ENCODE results near the gene SLC6A13. TPM values are rescaled to one million over a fixed set of nuclear protein-coding genes. Genes with fewer than 3 reads are reported as not detected.
A peak's percentile ranks its signal among the peaks of the same experiment; 100 is the strongest.

SLC6A13 gene
- total and polyA plus RNA-seq, 5 donors: 2.1 to 5.8 (median 2.8) TPM

DNA sequence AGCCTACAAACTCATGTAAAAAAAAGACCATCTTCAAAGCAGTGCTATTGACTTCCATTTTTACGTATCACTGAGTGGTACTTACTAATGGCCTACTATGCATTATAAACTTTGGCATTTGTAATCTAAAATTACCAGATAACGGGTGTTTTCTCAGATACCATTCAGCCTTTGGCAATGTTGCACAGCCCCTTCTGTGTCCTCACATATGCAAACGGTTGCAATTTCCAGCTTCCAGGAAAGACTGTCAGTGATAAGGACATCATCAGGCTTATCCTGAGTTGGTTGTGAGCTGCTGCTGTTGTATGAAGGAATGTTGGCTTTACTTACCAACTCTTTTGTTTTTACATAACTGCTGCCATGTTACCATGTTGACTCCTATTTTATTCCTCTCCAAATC, 1.6 kb upstream of the SLC6A13 start:
- DNase-seq (no peak), ATAC-seq (no peak)
- intact Hi-C loops (cut with DNase I): no loop called here
- no peaks in the 10 kb centered on the region for H3K27me3 ChIP-seq (ENCODE audit: control insufficient read depth, insufficient read depth)
- no peak overlapping the region for H3K27ac ChIP-seq (ENCODE audit: low read length)
- no peaks in the 10 kb centered on the region for H3K9me3 ChIP-seq (ENCODE audit: control insufficient read depth, low read length)
- no peak overlapping the region for H3K4me3 ChIP-seq (ENCODE audit: low read length)
- WGBS: 27% methylated on average over 3 of the region's 3 CpGs
- peaks cover 6% of the 10 kb centered on the region for H3K4me1 ChIP-seq (ENCODE audit: control insufficient read depth, insufficient read depth, low read length)

DNA sequence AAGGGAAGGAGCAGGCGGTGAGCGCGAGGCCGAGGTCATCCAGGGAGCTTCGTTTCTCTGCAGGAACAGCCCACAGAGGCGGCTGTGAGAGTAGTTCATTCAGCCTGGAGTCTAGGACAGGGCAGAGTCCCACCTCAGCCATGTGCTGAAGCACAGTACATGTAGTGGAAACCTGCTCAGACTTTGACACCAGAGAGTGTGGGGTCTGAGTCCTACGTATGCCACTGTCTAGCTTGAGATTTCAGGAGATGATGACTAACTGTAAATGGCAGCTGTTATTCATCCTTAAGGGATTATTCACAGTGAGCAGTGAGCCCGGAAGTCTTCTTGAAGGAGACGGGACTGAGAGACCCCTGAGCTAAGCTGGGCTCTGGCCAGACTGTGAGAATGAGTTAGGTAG, 938 bp upstream of the SLC6A13 start:
- H3K27me3 ChIP-seq (ENCODE audit: control insufficient read depth, insufficient read depth): no peaks in the 10 kb centered on the region
- ATAC-seq (peak; percentile 8 to 20), DNase-seq (no peak)
- H3K4me1 ChIP-seq (ENCODE audit: control insufficient read depth, insufficient read depth, low read length): peaks cover 6% of the 10 kb centered on the region
- WGBS: 73% methylated on average over 9 of the region's 9 CpGs
- no peak overlapping the region for H3K4me3 ChIP-seq (ENCODE audit: low read length)
- intact Hi-C loops (cut with DNase I): no loop called here
- H3K9me3 ChIP-seq (ENCODE audit: control insufficient read depth, low read length): no peaks in the 10 kb centered on the region
- H3K27ac ChIP-seq (ENCODE audit: low read length): no peak overlapping the region

- Histone ChIP-seq H3K27ac (ENCODE audit: low read length) (no peak overlapping the region), H3K4me1 (ENCODE audit: control insufficient read depth, insufficient read depth, low read length) (peaks cover 3% of the 10 kb centered on the region), H3K27me3 (ENCODE audit: control insufficient read depth, insufficient read depth) (no peaks in the 10 kb centered on the region), H3K9me3 (ENCODE audit: control insufficient read depth, low read length) (no peaks in the 10 kb centered on the region), H3K4me3 (ENCODE audit: low read length) (no peak overlapping the region)
- DNase-seq (no peak), ATAC-seq (no peak)
- intact Hi-C loops (cut with DNase I): no loop called here
These were observed 523 bp downstream of the SLC6A13 start for GRCh38 chr12:262113-262512.

GRCh38 chr12:257521-258321, 4.9 kb downstream of the SLC6A13 start:
- 65% methylated on average over 14 of the region's 14 CpGs for WGBS
- H3K27me3 ChIP-seq (ENCODE audit: control insufficient read depth, insufficient read depth): no peaks in the 10 kb centered on the region
- no peak for ATAC-seq

DNA sequence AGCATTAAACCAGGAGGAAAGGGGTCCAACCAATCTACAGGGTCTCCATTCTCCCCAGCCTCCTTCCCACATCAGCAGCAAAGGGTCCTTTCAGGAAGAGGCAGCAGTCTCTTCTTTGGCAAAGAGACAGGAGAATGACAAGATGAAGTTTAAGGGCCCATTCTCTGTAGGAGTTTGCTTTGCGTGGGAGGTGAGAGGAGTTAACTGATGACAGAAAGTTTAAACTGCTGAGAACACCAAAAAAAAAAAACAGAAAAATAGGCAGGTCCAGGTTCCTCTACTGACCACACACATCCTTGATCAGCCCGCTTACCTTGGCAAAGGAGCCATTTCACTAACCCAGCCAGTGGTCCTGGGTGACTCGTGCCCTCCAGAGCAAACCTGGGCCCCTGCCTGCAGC, 5.7 kb downstream of the SLC6A13 start:
- ATAC-seq: no peak
- Histone ChIP-seq H3K27ac (ENCODE audit: low read length) (no peak overlapping the region), H3K4me3 (ENCODE audit: low read length) (no peak overlapping the region), H3K27me3 (ENCODE audit: control insufficient read depth, insufficient read depth) (no peaks in the 10 kb centered on the region), H3K4me1 (ENCODE audit: control insufficient read depth, insufficient read depth, low read length) (no peaks in the 10 kb centered on the region), H3K9me3 (ENCODE audit: control insufficient read depth, low read length) (no peaks in the 10 kb centered on the region)
- no peak for DNase-seq
- WGBS: 62% methylated on average over 3 of the region's 3 CpGs
- intact Hi-C loops (cut with DNase I): no loop called here

More at GRCh38 chr12:257521-258321, 4.9 kb downstream of the SLC6A13 start:
- intact Hi-C loops (cut with DNase I): no loop called here
- no peaks in the 10 kb centered on the region for H3K4me1 ChIP-seq (ENCODE audit: control insufficient read depth, insufficient read depth, low read length)
- H3K27ac ChIP-seq (ENCODE audit: low read length): no peak overlapping the region
- DNase-seq: no peak
- H3K4me3 ChIP-seq (ENCODE audit: low read length): no peak overlapping the region
- H3K9me3 ChIP-seq (ENCODE audit: control insufficient read depth, low read length): no peaks in the 10 kb centered on the region

DNA sequence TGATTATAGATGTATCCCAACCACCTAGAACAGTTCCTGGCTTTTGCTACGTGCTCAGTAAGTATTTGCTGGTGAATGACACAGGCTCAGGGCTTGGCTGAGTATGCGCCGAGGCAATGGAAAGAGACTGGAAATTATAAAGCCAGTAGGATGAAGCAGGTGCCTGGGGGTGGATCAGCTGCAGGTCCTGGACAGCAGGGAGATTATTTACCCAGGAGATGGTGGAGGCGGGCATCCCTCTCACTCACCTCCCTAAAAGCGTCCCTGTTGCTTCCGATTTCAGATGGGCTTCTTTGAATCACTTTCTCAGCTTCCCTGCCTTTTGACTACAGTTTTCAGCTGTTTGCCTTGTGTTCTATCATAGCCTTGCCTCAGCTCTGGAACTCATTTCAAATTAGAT, 6.4 kb downstream of the SLC6A13 start:
- Histone ChIP-seq H3K27me3 (ENCODE audit: control insufficient read depth, insufficient read depth) (no peaks in the 10 kb centered on the region), H3K9me3 (ENCODE audit: control insufficient read depth, low read length) (no peaks in the 10 kb centered on the region), H3K4me3 (ENCODE audit: low read length) (no peak overlapping the region), H3K4me1 (ENCODE audit: control insufficient read depth, insufficient read depth, low read length) (no peaks in the 10 kb centered on the region), H3K27ac (ENCODE audit: low read length) (no peak overlapping the region)
- 92% methylated on average over 6 of the region's 6 CpGs for WGBS
- DNase-seq (no peak), ATAC-seq (no peak)
- intact Hi-C loops (cut with DNase I): no loop called here

GRCh38 chr12:254912-255311, 7.7 kb downstream of the SLC6A13 start:
- 84% methylated on average over 9 of the region's 9 CpGs for WGBS
- DNase-seq: no peak
- H3K4me1 ChIP-seq (ENCODE audit: control insufficient read depth, insufficient read depth, low read length): no peaks in the 10 kb centered on the region
- no peaks in the 10 kb centered on the region for H3K27me3 ChIP-seq (ENCODE audit: control insufficient read depth, insufficient read depth)
- H3K27ac ChIP-seq (ENCODE audit: low read length): no peak overlapping the region
- intact Hi-C loops (cut with DNase I): no loop called here
- H3K9me3 ChIP-seq (ENCODE audit: control insufficient read depth, low read length): no peaks in the 10 kb centered on the region
- no peak for ATAC-seq
- H3K4me3 ChIP-seq (ENCODE audit: low read length): no peak overlapping the region

GRCh38 chr12:254039-254438, 8.6 kb downstream of the SLC6A13 start:
- H3K27me3 ChIP-seq (ENCODE audit: control insufficient read depth, insufficient read depth): no peaks in the 10 kb centered on the region
- H3K4me3 ChIP-seq (ENCODE audit: low read length): no peak overlapping the region
- no peak for DNase-seq
- 56% methylated on average over 10 of the region's 10 CpGs for WGBS
- no peaks in the 10 kb centered on the region for H3K4me1 ChIP-seq (ENCODE audit: control insufficient read depth, insufficient read depth, low read length)
- no peaks in the 10 kb centered on the region for H3K9me3 ChIP-seq (ENCODE audit: control insufficient read depth, low read length)
- intact Hi-C loops (cut with DNase I): no loop called here
- no peak overlapping the region for H3K27ac ChIP-seq (ENCODE audit: low read length)
- peak in 1 of 2 donors; percentile 61 for ATAC-seq

DNA sequence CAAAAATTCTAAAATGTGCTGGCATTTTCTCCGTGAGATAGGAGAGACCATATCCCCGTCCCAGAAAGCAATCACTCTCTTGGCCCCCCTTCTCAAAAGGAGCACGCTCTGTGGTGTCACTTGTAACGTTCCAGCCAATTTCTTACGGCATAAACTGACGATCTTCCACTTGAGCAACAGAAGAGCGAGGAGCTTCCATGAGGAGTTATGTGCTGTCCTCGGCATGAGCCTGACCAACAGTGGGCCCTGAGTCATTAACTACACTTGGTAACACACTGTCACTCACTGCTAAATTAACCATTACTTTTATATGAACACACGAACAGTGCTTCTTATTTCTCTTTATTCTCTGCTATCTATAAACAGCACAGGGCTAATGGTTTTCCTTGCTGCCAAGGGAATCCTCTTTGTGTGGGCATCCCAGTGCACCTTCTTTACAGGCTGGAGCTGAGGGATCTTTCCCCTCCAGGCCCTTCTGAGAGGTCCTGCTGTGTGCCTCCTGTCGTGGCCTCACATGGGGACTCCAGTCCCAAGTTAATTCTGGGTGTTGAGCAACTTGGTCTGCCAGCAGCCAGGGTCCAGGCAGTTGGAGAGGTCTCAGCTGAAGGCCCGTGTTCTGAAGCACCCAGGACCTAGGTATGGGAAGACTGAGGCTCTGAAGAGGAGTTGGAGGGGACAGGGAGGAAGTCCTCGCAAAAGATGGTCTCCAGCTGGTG, 9.4 kb downstream of the SLC6A13 start:
- no peak for DNase-seq

GRCh38 chr12:252636-253035, 10.0 kb downstream of the SLC6A13 start:
- no peak for DNase-seq
- no peak for ATAC-seq
- Histone ChIP-seq H3K4me1 (ENCODE audit: control insufficient read depth, insufficient read depth, low read length) (no peaks in the 10 kb centered on the region), H3K4me3 (ENCODE audit: low read length) (no peak overlapping the region), H3K27me3 (ENCODE audit: control insufficient read depth, insufficient read depth) (no peaks in the 10 kb centered on the region), H3K27ac (ENCODE audit: low read length) (no peak overlapping the region), H3K9me3 (ENCODE audit: control insufficient read depth, low read length) (no peaks in the 10 kb centered on the region)
- WGBS: 51% methylated on average over 5 of the region's 5 CpGs
- intact Hi-C loops (cut with DNase I): no loop called here

More for the DNA sequence above, 9.4 kb downstream of the SLC6A13 start:
- intact Hi-C loops (cut with DNase I): no loop called here
- WGBS: 78% methylated on average over 12 of the region's 12 CpGs
- H3K27ac ChIP-seq (ENCODE audit: low read length): no peak overlapping the region
- no peaks in the 10 kb centered on the region for H3K27me3 ChIP-seq (ENCODE audit: control insufficient read depth, insufficient read depth)
- H3K9me3 ChIP-seq (ENCODE audit: control insufficient read depth, low read length): no peaks in the 10 kb centered on the region
- ATAC-seq: no peak
- no peaks in the 10 kb centered on the region for H3K4me1 ChIP-seq (ENCODE audit: control insufficient read depth, insufficient read depth, low read length)
- no peak overlapping the region for H3K4me3 ChIP-seq (ENCODE audit: low read length)

GRCh38 chr12:247271-247670, 15.4 kb downstream of the SLC6A13 start:
- ATAC-seq: no peak
- Histone ChIP-seq H3K27ac (ENCODE audit: low read length) (no peak overlapping the region), H3K4me1 (ENCODE audit: control insufficient read depth, insufficient read depth, low read length) (no peaks in the 10 kb centered on the region), H3K4me3 (ENCODE audit: low read length) (no peak overlapping the region), H3K9me3 (ENCODE audit: control insufficient read depth, low read length) (no peaks in the 10 kb centered on the region), H3K27me3 (ENCODE audit: control insufficient read depth, insufficient read depth) (no peaks in the 10 kb centered on the region)
- WGBS: 86% methylated on average over 3 of the region's 3 CpGs
- intact Hi-C loops (cut with DNase I): no loop called here
- DNase-seq: no peak
